NCI-H2227 (cell line): ENCODE results near the gene HJURP.

Experiments used
- DNase-seq: peaks from one replicate; lab custom pipeline; 2025; ENCODE audit not compliant: unreplicated experiment; lab: John Stamatoyannopoulos, UW

Gene HJURP

GRCh38 chr2:233816334-233816733, 38.0 kb downstream of the HJURP start:
- no peak for DNase-seq

GRCh38 chr2:233815861-233816260, 38.5 kb downstream of the HJURP start:
- DNase-seq = no peak

- no peak for DNase-seq
Measured at GRCh38 chr2:233814056-233814835, 40.1 kb downstream of the HJURP start.

GRCh38 chr2:233813236-233814055, 40.9 kb downstream of the HJURP start:
- no peak for DNase-seq

GRCh38 chr2:233811732-233812131, 42.6 kb downstream of the HJURP start:
- DNase-seq = no peak

- DNase-seq = no peak
Measured at GRCh38 chr2:233811087-233811486, 43.2 kb downstream of the HJURP start.

GRCh38 chr2:233810385-233810784, 44.0 kb downstream of the HJURP start:
- no peak for DNase-seq

GRCh38 chr2:233807966-233808935, 46.1 kb downstream of the HJURP start:
- no peak for DNase-seq

GRCh38 chr2:233807215-233807865, 47.0 kb downstream of the HJURP start:
- DNase-seq = no peak

- no peak for DNase-seq
Measured at GRCh38 chr2:233803994-233804393, 50.3 kb downstream of the HJURP start.

GRCh38 chr2:233803292-233803911, 50.9 kb downstream of the HJURP start:
- no peak for DNase-seq

- DNase-seq = no peak
Measured at GRCh38 chr2:233802132-233802815, 52.1 kb downstream of the HJURP start.

- no peak for DNase-seq
Measured at GRCh38 chr2:233801357-233802131, 52.8 kb downstream of the HJURP start.

- DNase-seq = no peak
Measured at GRCh38 chr2:233800208-233800607, 54.1 kb downstream of the HJURP start.

- no peak for DNase-seq
Measured at GRCh38 chr2:233799716-233800115, 54.6 kb downstream of the HJURP start.

- no peak for DNase-seq
Measured at GRCh38 chr2:233799087-233799665, 55.2 kb downstream of the HJURP start.

- no peak for DNase-seq
Measured at GRCh38 chr2:233798335-233799086, 55.8 kb downstream of the HJURP start.

GRCh38 chr2:233796254-233796653, 58.1 kb downstream of the HJURP start:
- no peak for DNase-seq
